ELR (cell line): ENCODE data around the gene TRIM42.

Source experiments
- DNase-seq: peaks from one replicate; pipeline ENCODE4 v3.0.0-alpha.2; 2015; ENCODE audit warnings: low read depth

The TRIM42 gene

DNA sequence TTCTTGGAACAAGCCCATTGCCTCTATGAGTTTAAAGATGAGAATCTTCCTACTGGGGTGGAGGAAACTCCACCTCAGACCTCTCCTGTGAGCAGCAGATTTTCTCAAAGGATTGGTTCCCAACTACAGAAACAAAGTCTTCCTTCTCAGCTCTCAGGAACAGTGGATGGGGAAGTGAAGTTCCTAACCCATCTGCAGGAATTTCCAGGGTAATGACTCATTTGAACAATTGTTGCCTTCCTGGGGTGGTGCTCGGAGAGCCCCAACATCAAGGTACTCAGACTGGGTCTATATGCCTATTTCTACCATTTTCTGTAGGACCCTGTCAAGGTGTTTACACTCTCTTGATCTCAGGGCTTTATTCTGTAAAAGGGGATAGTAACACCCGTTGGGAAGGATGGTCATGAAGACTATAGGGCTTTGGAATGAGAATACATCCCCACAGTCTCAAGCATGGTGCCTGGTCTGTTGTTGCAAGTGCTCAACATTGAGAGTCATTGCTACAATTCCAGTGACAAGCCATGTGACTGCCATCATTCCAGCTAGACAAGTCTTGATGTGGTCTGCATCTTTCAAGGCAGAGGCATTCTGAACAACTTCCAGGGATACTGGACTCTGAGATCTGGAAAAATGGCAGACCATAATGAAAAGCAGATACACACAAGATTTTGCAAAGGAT, 33.0 kb downstream of the TRIM42 start:
- DNase-seq = no peak

DNA sequence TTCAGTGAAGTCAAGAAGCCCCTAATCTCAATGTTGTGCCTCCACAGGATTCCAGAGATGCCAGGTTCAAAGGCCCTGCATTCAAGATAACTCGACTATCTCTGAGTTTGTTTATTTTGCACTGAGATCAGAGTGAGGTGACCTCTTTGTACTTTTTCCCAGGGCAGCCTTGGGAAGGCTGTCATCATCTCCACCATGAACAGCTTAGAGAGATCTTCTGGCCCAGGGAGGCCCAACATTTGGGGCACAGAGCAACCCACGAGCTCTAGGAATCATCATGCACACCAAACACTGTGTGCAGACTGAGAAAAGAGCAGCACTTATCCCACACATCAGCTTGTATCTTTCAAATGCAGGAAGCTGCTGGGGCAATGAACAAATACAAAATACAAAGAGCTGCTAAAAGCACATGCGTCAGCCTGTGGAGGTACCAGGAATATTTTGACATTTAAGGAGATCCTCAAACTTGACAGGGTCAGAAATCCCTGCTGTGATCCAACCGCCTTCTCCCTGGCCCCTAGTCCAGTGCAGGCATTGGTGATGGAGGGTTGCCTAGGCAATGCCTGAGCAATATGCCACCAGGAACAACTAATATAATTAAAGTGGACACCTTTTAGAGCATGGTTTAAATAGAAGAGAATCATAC, 33.6 kb downstream of the TRIM42 start:
- DNase-seq = no peak

- no peak for DNase-seq
Measured at GRCh38 chr3:140712301-140712700, 34.4 kb downstream of the TRIM42 start.

- DNase-seq = no peak
Measured at GRCh38 chr3:140715035-140715434, 37.2 kb downstream of the TRIM42 start.

DNA sequence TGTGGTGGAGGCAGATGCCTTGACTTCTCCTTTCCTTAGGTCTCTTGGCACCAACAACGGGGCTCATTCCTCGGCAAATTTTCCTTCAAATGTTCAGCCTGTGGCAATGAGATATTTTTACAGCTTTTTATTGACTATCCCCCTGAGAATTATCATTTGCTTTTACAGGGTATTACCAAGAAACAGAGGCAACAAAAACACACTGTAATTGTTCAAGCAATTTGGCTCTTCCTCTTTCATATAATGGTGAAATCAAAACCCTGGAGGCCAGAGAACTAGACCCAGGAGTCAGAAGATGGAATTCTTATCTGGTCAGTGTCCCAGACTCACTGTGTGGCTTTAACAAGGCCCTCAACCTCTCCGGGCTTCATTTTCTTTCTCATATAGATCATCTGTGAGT, 40.1 kb downstream of the TRIM42 start:
- no peak for DNase-seq

DNA sequence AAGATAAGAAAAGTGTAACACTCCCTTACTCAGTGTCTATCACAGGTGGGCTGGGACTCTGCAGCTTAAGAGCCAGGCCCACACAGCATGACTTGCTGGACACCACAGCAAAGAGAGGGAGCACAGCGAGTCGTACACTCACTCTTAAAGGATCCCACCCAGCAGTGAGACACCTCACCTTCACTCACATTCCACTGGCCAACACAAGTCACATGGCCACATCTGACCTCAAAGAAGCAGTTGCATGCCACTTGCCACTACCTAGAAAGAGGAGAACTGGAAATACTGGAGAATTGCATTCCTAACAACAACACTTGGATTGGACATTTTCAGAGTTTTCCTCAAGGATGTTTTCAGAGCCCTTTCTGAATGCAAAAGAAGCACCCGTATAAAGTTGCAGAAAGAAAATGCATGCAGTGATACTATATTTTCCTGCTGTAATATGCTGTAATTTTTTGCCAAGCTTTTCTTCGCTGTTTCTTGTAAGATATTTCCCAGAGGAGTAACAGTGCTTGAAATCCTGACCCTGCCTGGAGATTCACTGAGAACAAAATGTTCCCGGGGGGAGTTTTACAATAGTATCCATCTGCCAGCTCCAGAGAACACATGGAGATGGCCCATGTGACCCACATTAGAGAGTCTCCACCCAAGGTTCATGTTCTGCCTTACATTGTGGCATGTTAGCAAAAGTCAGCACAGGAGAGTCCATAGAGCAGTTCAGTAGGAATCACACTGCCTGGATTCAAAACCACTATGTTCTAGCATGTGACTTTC, 42.2 kb downstream of the TRIM42 start:
- DNase-seq = no peak

DNA sequence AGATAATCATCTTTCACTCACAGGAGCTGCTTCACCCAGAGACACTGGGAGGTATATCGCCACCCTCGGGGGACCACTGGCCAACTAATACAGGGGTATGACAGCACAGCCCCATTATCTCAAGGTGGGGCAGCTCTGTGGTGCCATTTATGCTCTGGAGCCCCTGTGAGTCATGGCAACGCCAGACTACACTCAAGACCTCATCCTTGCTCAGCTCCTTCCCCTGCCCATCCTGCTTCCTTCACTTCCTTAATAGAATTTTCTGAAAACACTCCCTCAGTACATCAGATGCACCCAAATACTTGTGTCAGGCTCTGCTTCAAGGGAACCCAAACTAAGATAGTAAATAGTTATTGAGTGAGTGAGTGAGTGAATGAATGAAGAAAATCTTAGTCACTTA, 45.7 kb downstream of the TRIM42 start:
- no peak for DNase-seq

- no peak for DNase-seq
Measured at GRCh38 chr3:140724856-140725812, 47.3 kb downstream of the TRIM42 start.

DNA sequence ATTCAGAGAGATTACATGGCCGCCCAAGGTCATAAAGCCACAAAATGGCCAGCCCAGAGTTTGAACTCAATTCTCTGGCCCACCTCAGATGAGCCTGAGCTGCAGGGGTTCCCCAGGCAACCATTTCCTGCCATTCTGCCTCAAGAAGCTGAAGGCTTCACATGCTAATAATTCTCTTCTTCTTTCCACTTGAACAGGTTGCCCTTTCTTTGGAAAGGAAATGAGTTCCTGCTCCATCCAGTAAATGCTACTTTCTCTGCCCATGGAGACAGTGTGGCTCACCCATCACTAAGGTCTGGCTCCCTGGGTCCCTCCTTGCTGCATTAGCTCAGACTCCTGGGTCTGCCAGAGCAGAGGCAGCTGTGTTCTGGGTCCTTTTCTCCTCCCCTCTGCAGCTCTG, 48.2 kb downstream of the TRIM42 start:
- no peak for DNase-seq

- DNase-seq = no peak
Measured at GRCh38 chr3:140727886-140728285, 50.0 kb downstream of the TRIM42 start.

DNA sequence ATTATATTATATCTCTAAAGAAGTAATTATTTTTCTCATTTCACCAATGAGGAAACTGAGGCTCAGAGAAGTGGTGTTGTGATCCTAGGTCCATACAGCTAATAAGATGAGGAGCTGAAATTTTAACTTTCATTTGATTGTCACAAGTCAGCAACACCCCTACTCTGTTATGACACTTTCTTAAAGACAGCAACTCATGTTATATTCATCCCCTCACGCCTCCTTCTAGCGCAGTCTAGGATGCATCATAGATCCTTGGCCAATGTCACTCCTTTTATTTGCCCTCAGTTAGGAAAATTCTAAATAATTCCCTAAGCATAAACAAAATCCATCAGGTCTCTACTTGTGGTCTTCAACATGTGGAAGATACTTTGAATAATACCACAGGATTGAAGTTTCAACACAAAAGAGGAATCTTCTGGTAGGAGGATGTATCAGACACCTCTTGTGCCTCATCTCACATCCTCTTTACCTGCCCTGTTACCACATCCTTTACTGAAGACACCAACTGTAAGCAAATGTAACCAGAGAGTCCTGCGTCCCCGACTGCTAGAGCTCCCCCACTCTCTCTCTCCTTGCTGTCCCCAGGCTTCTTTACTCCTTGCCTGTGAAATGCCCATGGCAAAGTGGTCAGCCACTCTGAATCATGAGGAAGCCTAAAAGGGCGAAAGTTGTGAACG, 53.7 kb downstream of the TRIM42 start:
- DNase-seq = no peak

DNA sequence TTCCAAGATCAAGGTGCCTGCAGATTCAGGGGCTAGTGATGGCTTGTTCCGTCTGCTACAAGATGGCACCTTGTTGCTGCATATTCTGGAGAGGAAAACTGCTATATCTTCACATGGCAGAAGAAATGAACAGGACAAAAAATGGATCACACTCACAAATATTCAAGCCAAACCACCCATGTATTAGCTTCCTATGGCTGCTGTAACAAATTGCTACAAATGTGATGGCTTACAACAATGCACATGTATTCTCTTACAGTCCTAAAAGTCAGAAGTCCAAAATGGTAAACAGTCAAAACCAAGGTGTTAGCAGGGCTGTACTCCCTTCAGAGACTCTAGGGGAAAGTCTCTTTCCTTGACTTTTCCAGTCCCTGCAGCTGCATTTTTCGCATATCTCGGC, 55.8 kb downstream of the TRIM42 start:
- DNase-seq = no peak

DNA sequence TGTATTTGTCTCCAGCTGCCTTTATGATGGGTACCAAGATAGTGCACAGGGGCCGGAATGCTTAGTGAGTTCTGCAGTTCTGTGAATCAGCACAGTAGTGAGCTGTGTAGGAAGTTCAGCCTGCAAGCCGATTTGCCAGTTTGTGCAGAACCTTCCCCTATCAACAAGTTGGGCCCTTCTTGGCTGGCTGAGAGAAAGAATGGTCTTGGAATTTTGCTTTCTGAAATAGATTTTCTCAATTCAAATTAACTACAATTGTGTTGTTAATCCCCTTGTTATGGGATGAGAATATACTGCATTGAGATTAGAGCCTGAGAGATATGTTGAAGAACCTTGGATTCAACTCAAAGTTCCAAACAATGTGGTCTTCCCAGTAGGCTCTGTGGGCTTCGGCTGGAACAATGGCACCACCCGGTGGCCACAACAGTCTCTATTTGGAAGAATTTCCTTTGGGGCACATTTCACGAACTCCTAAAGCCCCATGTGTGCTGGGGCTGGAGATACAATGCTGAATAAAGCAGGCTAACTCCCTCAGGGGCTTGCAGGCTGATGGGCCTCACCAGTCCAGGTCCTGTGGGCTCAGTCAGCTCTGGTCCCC, 59.1 kb downstream of the TRIM42 start:
- DNase-seq = peak; percentile 6

DNA sequence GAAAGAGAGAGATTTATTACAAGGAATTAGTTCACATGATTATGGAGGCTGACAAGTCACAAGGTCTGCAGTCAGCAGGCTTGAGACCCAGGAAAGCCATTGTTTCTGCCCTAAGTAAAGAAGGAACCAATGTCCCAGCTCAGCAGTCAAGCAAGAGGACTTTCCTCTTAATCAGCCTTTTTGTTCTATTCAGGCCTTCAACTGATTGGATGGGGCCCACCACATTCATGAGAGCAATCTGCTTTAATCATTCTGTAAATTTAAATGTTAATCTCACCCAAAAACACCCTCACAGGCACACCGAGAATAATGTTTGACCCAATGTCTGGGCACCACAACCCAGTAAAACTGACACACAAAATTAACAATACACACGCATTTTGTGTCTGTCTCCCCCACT, 64.3 kb downstream of the TRIM42 start:
- no peak for DNase-seq

GRCh38 chr3:140748171-140748570, 70.3 kb downstream of the TRIM42 start:
- no peak for DNase-seq

DNA sequence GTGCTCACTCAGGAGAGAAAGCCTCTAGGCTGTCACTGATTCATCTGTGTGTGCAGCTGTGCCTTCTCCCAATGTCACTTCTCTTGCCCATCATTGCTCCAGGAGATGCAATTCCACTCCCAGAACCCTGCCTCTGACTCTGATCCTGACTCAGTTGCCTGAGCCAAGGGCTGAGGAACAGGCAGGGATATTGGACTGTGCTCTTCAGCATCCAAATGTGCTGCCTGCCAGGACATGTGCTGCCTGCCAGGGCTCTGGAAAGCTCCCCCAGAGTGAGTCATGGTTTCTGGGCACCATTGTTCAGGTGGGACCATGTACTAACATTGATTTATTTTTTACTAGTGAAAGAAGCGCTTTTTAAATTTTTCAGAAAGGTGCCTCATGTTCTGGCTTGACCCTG, 71.0 kb downstream of the TRIM42 start:
- DNase-seq = no peak
